T1000 (cell line): ENCODE results near the gene ATF2.
"Not testable (repeated sequence)": the region's sequence is repeated elsewhere in the genome, so short reads cannot be mapped to it uniquely, and the experiment has no call there.

Source experiments
- DNase-seq: peaks from one replicate; lab custom pipeline; 2025; ENCODE audit warnings: mixed read lengths; lab: John Stamatoyannopoulos, UW

Gene ATF2

GRCh38 chr2:175166216-175166824 is 1.7 kb downstream of the ATF2 start:
- DNase-seq: no peak

GRCh38 chr2:175164235-175164634 is 3.8 kb downstream of the ATF2 start:
- DNase-seq: no peak

- DNase-seq: no peak
Measured at GRCh38 chr2:175158894-175159293, 9.1 kb downstream of the ATF2 start.

- DNase-seq: no peak
Measured at GRCh38 chr2:175156534-175156933, 11.5 kb downstream of the ATF2 start.

GRCh38 chr2:175154661-175155082 is 13.3 kb downstream of the ATF2 start:
- DNase-seq: no peak

- DNase-seq: no peak
Measured at GRCh38 chr2:175152242-175152641, 15.8 kb downstream of the ATF2 start.

- DNase-seq: no peak
Measured at GRCh38 chr2:175151791-175152190, 16.2 kb downstream of the ATF2 start.

- DNase-seq: no peak
Measured at GRCh38 chr2:175147186-175147585, 20.8 kb downstream of the ATF2 start.

GRCh38 chr2:175143678-175144077 is 24.3 kb downstream of the ATF2 start:
- no peak for DNase-seq

GRCh38 chr2:175143191-175143590 is 24.8 kb downstream of the ATF2 start:
- DNase-seq: no peak

GRCh38 chr2:175140332-175140731 is 27.7 kb downstream of the ATF2 start:
- DNase-seq: no peak

GRCh38 chr2:175137793-175138192 is 30.2 kb downstream of the ATF2 start:
- no peak for DNase-seq

- DNase-seq: no peak
Measured at GRCh38 chr2:175136334-175137215, 31.4 kb downstream of the ATF2 start.

- no peak for DNase-seq
Measured at GRCh38 chr2:175135862-175136261, 32.1 kb downstream of the ATF2 start.

GRCh38 chr2:175135177-175135576 is 32.8 kb downstream of the ATF2 start:
- no peak for DNase-seq

- no peak for DNase-seq
Measured at GRCh38 chr2:175131252-175131651, 36.8 kb downstream of the ATF2 start.

GRCh38 chr2:175126661-175127060 is 41.3 kb downstream of the ATF2 start:
- DNase-seq: no peak

GRCh38 chr2:175123254-175123653 is 44.7 kb downstream of the ATF2 start:
- DNase-seq: no peak

GRCh38 chr2:175111200-175111657 is 56.8 kb downstream of the ATF2 start:
- DNase-seq: no peak

GRCh38 chr2:175108091-175108490 is 59.9 kb downstream of the ATF2 start:
- not testable (repeated sequence) for DNase-seq

GRCh38 chr2:175107146-175107545 is 60.9 kb downstream of the ATF2 start:
- DNase-seq: no peak

- no peak for DNase-seq
Measured at GRCh38 chr2:175103191-175103590, 64.8 kb downstream of the ATF2 start.

GRCh38 chr2:175101514-175101913 is 66.5 kb downstream of the ATF2 start:
- no peak for DNase-seq
